ENCODE results near the gene M6PR.
"Not testable (repeated sequence)": the region's sequence is repeated elsewhere in the genome, so short reads cannot be mapped to it uniquely, and the experiment has no call there.

M6PR gene

DNA sequence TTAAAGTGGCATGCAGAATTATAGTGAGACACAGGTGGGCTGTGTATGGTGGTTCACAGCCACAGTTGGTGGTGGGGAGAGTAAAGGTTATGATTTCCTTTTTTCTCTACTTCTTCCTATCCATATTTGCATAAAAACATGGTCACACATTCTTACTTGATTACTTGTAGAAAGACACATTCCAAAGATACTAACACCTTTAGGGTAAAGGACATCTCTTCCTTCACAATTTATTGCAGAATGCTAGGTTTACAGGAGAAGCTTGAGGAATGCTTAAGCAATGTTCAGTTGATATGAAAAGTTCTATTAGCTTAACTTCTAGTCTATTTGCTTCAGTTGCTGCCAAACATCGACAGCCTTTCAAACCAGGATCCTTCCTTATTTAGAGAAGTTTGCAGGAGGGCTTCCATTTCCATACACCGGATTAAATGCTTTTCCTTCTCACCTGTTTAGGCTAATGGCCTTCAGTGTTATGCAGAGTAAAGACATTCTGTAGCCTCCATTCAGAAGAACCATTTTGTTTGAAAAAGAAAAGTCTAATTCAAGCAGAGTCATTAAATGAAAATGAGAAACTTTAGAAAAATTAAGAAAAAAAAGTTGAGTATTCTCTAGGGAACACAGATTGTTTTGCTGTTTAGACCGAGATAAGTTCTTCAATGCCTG, 37.7 kb downstream of the M6PR start:
- DNase-seq: no peak

DNA sequence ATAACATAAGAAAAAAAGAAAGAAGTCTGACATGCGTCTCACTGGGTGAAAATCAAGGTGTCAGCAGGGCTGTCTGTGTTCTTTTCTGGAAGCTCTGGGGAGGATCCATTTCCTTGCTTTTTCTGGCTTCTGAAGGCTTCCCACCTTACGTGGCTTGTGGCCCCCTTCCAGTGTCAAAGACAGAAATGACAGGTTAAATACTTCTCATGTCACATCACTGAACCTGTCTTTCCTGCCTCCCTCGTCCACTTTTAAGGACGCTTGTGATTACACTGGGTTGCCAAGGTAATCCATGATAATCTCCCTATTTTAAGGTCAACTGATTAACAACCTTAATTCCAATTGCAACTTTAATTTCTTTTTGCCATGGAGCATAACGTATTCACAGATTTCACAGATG, 39.7 kb downstream of the M6PR start:
- no peak for DNase-seq

DNA sequence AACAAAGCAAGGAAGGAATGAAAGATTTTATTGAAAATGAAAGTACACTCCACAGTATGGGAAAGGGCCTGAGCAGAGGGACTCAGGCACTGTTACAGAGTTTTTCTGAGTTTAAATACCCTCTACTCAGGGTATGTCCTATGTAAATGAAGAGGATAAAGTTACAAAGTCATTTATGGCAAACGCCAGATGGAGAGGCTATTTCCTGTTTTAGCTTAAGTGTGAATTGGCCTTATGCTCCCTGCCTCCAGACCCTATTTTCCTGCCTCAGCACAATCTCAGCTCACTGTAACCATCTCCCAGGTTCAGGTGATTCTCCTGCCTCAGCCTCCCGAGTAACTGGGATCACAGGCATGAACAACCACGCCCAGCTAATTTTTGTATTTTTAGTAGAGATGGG, 41.9 kb downstream of the M6PR start:
- DNase-seq: peak; percentile 43

DNA sequence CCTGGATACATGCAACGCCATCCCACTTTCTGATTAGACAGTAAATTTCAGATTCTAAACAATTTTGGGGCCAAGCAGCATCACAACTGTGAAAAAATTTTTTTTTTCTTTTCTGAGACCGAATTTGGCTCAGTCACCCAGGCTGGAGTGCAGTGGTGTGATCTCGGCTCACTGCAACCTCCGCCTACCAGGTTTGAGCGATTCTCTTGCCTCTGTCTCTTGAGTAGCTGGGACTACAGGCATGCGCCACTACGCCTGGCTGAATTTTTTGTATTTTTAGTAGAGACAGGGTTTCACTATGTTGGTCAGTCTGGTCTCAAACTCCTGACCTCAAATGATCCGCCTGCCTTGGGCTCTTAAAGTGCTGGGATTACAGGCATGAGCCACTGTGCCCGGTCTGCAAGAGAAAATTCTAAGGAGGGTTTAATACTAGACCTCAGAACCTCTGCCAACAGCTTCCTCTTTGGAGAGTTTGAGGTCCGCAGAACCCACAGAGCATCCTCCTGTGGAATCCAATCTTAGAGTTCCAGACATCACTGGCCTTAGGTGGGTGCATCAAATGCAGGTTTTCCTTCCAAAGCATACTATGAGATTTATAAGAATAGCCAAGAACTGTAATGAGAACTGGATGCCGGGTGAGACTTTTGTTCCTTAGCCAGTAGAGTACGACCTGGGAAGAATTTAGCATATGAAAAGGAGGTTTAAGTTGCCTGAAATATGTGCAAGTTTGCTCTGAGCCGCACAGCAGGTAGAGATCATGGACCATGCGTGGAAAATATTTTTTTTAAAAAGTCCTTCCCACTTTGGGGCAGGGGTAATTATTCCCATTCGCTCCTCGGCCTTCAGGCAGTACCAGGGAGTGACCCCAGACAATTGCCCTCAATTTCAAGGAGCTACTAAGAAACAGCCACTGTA, 42.9 kb downstream of the M6PR start:
- no peak for DNase-seq

DNA sequence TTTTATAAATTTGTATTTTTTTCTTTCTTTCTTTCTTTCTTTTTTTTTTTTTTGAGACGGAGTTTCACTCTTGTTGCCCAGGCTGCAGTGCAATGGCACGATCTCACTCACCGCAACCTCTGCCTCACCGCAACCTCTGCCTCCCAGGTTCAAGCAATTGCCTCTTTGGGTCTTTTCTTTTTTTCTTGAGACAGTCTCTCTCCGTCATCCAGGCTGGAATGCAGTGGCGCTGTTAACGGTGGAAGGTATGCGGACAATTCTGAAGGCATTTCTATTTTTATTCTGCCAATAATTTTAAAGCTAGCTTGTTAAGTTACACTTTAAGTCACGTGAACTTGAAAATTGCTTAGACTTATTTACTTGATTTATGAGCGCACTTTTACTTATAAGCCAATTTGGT, 43.9 kb downstream of the M6PR start:
- no peak for DNase-seq

DNA sequence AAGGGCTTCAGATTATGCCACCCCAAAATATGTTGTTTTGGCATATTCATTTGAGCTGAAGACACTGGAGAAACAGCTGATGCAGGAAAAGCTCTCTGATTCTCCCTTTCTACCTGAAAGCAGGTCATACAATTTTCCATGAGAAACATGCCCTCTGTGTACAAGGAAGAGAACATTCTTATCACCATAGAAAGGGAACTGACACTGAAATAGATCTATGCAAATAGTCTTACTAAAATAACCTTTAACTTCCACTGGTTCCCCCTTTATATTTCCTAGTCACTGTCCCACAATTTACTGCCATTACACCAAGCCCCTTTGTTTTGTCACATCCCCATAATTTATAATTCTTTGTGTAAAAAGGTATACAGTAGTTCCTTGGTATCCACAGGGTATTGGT, 44.8 kb downstream of the M6PR start:
- no peak for DNase-seq

DNA sequence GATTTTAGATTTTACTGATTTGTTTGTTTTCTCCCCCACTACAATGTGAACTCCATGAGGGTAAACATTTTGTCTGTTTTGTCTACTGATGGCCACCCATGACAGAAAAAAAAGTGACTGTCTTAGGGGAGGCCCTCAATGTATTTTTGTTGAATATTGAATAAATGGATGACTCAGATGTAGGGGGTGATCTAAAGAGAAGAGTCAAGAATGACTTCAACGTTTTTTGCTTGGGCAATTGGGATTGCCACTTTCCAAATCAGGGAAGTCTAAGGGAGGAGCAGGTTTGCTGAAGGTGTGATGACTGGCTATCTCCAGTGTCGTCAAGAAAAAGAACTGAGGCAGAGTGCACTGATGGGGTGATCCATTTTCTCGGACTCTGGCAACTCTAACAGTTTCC, 45.8 kb downstream of the M6PR start:
- no peak for DNase-seq

DNA sequence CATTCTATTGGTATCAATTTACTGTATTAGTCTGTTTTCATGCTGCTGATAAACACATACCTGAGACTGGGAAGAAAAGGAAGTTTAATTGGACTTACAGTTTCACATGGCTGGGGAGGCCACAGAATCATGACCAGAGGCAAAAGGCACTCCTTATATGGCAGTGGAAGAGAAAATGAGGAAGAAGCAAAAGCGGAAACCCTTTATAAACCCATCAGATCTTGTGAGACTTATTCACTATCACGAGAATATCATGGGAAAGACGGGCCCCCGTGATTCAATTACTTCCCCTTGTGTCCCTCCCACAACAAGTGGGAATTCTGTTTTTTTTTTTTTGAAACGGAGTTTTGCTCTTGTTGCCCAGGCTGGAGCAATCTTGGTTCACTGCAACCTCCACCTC, 46.7 kb downstream of the M6PR start:
- not testable (repeated sequence) for DNase-seq

DNA sequence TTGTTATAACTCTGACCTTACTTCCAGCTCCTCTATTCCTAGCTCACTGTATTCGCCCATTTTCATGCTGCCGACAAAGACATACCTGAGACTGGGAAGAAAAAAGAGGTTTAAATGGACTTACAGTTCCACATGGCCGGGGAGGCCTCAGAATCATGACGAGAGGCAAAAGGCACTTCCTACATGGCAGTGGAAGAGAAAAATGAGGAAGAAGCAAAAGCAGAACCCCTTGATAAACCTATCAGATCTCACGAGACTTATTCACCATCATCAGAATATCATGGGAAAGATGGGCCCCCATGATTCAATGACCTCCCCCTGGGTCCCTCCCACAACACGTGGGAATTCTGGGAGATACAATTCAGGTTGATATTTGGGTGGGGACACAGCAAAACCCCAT, 49.6 kb downstream of the M6PR start:
- DNase-seq: no peak

DNA sequence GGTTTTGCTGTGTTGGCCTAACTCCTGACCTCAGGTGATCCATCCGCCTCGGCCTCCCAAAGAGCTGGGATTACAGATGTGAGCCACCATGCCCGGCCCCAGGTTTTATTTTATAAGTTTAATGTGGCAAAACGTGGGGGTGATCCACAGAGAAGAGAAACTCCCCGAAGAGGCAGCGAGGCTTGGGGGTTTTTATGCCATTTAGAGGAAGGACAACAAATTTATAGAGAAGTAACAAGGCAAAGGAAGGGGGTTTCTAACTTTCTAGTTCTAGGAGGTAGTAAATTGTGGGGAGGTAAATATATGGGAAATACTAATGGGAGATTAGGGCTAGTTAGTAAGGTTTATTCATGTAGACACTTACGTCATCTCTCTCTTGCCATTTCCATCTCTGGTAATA, 52.4 kb downstream of the M6PR start:
- DNase-seq: no peak

DNA sequence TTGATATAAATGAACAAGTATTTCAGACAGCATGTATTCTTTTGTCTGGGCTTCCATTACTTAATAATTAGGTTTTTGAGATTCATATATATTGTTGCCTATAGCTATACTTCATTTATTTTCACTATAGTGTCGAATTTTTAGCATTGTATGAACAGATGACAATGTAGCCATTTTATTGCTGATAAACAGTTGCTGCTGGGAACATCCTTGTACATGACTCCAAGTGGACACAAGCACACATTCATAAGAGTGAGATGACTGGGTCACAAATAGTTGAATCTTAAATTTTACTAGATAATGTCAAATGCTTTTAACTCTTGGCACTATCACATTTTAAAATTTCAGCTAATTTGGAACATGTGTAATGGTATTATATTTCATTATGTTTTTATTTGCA, 54.5 kb downstream of the M6PR start:
- no peak for DNase-seq

DNA sequence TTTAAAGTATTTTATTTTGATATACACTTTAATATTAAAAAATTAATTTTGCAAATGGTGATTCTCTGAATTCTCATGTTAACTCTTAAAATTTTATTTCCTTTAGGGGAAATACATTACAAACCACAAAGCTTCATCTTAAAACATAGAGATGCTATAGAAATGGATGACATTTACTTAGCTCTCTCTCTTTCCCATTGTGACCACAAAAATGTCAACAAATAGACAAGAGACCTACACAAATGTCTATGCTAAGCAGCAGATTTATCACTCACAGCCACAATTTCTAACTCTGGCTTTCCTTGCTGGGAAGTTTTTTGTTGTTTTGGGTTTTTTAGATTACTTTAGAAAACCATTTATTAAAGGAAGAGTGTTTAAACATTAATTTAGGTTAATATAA, 55.1 kb downstream of the M6PR start:
- DNase-seq: no peak

DNA sequence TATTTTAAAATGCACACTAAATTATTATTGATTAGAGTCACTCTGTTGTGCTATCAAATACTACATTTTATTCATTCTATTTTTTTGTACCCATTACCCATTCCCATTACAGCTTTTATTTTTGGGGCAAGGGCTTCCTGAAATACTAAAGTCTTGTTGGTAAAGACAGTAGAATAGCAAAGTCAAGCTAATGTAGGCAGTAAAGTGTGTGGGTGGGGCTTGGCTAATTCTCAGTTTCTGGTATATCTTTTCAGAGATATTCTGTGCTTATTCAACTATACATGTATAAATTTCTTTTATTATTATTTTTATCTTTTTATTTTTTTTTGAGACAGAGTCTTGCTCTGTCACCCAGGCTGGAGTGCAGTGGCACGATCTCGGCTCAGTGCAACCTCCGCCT, 57.5 kb downstream of the M6PR start:
- DNase-seq: no peak
